ENCODE results near the gene CACYBP.
"Not testable (repeated sequence)": the region's sequence is repeated elsewhere in the genome, so short reads cannot be mapped to it uniquely, and the experiment has no call there.

Gene CACYBP

GRCh38 chr1:175009532-175009931 lies 9.8 kb downstream of the CACYBP start:
- DNase-seq (ENCODE audit: low read depth in 2 of 2) = no peak

- no peak for DNase-seq (ENCODE audit: low read depth in 2 of 2)
Measured at GRCh38 chr1:175013445-175013844, 13.7 kb downstream of the CACYBP start.

- no peak for DNase-seq (ENCODE audit: low read depth in 2 of 2)
Measured at GRCh38 chr1:175015243-175015642, 15.5 kb downstream of the CACYBP start.

GRCh38 chr1:175019524-175019923 lies 19.8 kb downstream of the CACYBP start:
- no peak for DNase-seq (ENCODE audit: low read depth in 2 of 2)

GRCh38 chr1:175023043-175023921 lies 23.5 kb downstream of the CACYBP start, which contains the start of gene MRPS14:
Gene MRPS14, minus strand, starts transcription at chr1:175023425. Its CDS starts 17 bp downstream, at chr1:175023408.
- DNase-seq (ENCODE audit: low read depth in 2 of 2) = peak; percentile 94 to 95

- not testable (repeated sequence) for DNase-seq (ENCODE audit: low read depth in 2 of 2)
Measured at GRCh38 chr1:175023922-175024242, 24.1 kb downstream of the CACYBP start.

- no peak for DNase-seq (ENCODE audit: low read depth in 2 of 2)
Measured at GRCh38 chr1:175024773-175025172, 25.0 kb downstream of the CACYBP start.

- no peak for DNase-seq (ENCODE audit: low read depth in 2 of 2)
Measured at GRCh38 chr1:175033953-175034352, 34.2 kb downstream of the CACYBP start.

- no peak for DNase-seq (ENCODE audit: low read depth in 2 of 2)
Measured at GRCh38 chr1:175034775-175035174, 35.0 kb downstream of the CACYBP start.

- DNase-seq (ENCODE audit: low read depth in 2 of 2) = no peak
Measured at GRCh38 chr1:175035865-175036264, 36.1 kb downstream of the CACYBP start.

- DNase-seq (ENCODE audit: low read depth in 2 of 2) = no peak
Measured at GRCh38 chr1:175036476-175036875, 36.7 kb downstream of the CACYBP start.

- DNase-seq (ENCODE audit: low read depth in 2 of 2) = no peak
Measured at GRCh38 chr1:175037416-175037815, 37.7 kb downstream of the CACYBP start.

GRCh38 chr1:175040324-175040879 lies 40.7 kb downstream of the CACYBP start:
- DNase-seq (ENCODE audit: low read depth in 2 of 2) = no peak

GRCh38 chr1:175042650-175043049 lies 42.9 kb downstream of the CACYBP start:
- no peak for DNase-seq (ENCODE audit: low read depth in 2 of 2)

- DNase-seq (ENCODE audit: low read depth in 2 of 2) = no peak
Measured at GRCh38 chr1:175043824-175044223, 44.1 kb downstream of the CACYBP start.

- not testable (repeated sequence) for DNase-seq (ENCODE audit: low read depth in 2 of 2)
Measured at GRCh38 chr1:175044591-175044990, 44.8 kb downstream of the CACYBP start.

GRCh38 chr1:175045097-175045496 lies 45.4 kb downstream of the CACYBP start:
- DNase-seq (ENCODE audit: low read depth in 2 of 2) = no peak

- no peak for DNase-seq (ENCODE audit: low read depth in 2 of 2)
Measured at GRCh38 chr1:175045519-175045918, 45.8 kb downstream of the CACYBP start.

- DNase-seq (ENCODE audit: low read depth in 2 of 2) = no peak
Measured at GRCh38 chr1:175050992-175051391, 51.2 kb downstream of the CACYBP start.

GRCh38 chr1:175054736-175055135 lies 55.0 kb downstream of the CACYBP start:
- no peak for DNase-seq (ENCODE audit: low read depth in 2 of 2)
